GM18907 (cell line): Measurements from ENCODE around the gene ABHD17C.

Experiments used
- ATAC-seq: cut with Tn5 transposase; IDR thresholded peaks from one replicate; pipeline ENCODE4 v1.9.1; 2021; ENCODE audit warnings: mild to moderate bottlenecking, moderate library complexity; ENCODE audit not compliant: unreplicated experiment

ABHD17C gene

GRCh38 chr15:80727596-80727995 is 32.5 kb downstream of the ABHD17C start:
- no peak for ATAC-seq

DNA sequence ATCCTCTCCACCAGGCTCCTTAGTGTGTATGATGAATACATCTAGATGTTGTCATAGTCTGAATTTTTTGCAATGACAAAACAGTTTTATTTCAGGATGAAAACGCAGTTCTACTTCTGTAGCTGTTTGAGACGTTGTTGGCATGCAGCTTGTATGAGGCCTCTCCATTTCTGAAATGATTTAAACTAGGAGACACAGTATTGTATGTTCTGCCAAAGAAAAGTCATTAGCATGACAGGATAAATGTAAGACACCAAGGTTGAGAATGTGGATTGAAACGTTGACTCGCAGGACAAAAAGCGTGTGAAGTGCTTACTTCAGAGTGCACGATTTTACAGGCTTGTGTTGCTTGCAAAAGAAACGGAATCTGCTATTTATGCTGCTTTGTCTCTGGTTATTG is 35.3 kb downstream of the ABHD17C start:
- ATAC-seq: no peak

- ATAC-seq: no peak
These were observed 35.8 kb downstream of the ABHD17C start for GRCh38 chr15:80730926-80731325.

- ATAC-seq: no peak
These were observed 37.1 kb downstream of the ABHD17C start for GRCh38 chr15:80732167-80732566.

DNA sequence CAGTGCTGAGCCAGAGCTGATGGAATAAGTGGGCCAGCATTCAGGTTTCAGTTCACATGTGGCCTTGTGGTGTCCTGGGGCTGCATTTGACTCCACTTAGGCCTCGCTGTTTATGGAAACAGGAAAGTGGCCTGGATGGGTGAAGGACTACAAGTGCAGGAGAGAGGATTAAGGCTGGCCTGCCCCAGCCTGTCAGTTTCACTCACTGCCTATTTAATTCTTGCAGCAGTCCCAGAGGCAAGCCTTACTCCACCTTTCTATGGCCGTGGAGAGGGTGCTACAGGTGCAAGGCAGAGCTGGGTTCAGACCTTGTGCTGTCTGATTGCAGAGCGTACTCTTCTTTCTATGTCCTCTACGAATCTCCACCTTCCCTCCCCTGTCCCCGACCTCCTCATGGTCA is 37.7 kb downstream of the ABHD17C start:
- ATAC-seq: no peak

DNA sequence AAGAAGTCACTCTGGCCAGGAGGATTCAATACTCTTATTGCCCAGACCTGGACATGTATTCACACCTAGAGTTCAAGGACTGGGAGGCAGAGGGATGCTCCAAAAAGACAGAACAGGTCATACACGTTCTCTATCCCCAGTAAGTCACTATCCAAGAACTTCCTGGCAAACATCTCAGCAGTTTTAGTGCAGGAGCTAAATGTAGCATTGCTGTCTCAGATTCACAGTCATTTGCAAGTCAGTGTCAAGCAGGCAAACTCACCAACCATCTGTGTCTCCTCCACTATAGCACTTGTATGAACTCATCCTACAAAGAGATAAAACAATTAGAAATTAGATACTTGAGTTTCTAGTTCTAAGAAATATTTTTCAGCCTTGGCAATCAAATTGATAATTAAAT is 38.4 kb downstream of the ABHD17C start:
- no peak for ATAC-seq

- ATAC-seq: no peak
These were observed 40.2 kb downstream of the ABHD17C start for GRCh38 chr15:80735344-80735743.

- ATAC-seq: no peak
These were observed 41.5 kb downstream of the ABHD17C start for GRCh38 chr15:80736560-80736959.

DNA sequence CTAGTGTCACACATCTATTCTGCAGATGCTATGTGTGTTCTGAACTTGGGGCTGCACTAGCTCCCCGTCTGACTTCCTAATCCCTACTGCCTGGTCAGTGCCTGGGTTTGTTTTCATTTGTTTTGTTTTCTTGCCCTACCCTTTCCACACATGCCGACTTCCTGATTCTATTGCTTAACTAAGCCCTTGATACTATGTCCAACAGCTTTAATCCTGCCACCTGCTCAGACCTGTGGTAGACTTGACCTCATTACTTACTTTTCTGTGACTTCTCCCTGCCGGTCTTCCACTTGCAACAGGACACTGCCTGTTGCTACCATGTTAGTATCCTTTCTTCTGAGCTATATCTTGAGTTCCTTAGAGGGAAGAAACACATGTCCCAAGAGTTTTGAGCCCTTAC is 44.8 kb downstream of the ABHD17C start:
- no peak for ATAC-seq

- ATAC-seq: no peak
These were observed 47.0 kb downstream of the ABHD17C start for GRCh38 chr15:80742081-80742480.

- ATAC-seq: no peak
These were observed 48.2 kb downstream of the ABHD17C start for GRCh38 chr15:80743189-80743833.

GRCh38 chr15:80744415-80744814 is 49.3 kb downstream of the ABHD17C start:
- ATAC-seq: no peak

DNA sequence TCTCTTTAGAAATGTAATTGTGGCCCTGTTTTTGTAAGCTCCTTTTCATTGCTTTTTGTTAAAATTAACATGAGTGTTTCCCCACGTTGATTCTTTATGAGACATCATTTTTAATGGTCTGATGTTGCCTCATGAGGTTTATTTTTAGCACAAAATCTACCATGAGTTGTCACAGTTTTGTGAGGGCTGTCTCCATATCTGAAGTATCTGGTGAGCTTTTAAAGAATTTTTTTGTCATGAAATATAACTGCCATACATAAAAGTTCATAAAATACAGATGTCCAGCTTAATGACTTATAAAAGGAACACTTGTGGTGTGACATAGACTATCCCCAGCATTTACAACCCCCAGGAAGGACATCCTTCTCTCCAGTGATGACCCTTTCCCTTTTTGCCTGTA is 49.7 kb downstream of the ABHD17C start:
- no peak for ATAC-seq

- ATAC-seq: no peak
These were observed 50.8 kb downstream of the ABHD17C start for GRCh38 chr15:80745888-80746287.

DNA sequence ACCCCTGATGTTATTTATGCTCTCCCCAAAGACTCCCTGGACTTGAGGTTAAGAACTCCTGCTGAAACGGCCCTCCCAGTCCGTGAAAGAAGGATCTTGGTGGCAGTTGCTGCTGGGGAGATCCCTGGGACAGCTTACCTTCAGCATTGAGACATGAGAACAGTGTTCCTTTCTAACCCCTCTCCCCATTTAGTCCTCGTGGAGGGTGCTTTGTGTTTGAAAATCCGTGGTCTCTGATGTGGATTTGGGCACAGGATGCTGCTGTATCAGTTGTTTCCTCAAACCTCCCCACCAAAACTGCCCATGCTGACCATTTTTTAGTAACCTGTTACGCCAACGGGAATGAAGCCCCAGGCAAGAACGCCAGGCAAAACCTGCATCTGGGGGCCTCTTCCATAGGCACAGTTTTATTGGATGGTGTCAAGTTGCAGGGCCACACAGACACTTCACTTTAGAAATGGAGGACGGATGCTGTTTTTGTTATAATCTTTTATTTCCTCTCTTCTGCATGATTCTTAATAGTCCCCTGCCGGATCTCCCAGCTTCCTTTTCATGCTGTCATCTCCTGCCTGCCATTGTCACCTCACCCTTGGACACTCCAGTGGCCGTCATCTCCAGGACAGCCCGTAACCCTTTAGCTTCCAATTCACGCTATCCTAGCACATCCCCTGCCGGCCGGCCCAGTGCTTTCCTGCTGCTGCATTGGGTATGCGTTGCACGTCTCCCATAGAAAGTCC is 52.4 kb downstream of the ABHD17C start:
- ATAC-seq: no peak

GRCh38 chr15:80749589-80749988 is 54.5 kb downstream of the ABHD17C start:
- ATAC-seq: no peak

- no peak for ATAC-seq
These were observed 55.5 kb downstream of the ABHD17C start for GRCh38 chr15:80750575-80750974.

DNA sequence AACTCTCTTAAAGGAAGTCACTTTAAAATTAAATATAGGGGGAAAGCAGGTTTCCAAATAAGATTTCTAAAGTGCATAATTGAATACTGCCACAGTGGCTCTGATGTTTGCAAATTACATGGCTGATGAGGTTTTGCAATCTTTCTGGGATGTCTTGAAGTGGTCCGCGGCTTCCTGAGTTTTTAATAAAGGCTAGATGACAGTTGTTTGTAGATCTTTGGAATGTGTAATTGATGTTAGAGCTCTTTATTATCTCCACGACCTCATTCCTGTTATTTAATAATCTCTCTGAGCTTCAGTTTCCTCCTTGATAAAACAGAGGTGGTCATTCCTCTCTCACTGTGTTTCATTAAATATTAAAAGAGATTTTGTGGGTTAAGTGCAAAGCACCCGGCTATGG is 57.1 kb downstream of the ABHD17C start:
- no peak for ATAC-seq

GRCh38 chr15:80753161-80753560 is 58.1 kb downstream of the ABHD17C start:
- no peak for ATAC-seq

DNA sequence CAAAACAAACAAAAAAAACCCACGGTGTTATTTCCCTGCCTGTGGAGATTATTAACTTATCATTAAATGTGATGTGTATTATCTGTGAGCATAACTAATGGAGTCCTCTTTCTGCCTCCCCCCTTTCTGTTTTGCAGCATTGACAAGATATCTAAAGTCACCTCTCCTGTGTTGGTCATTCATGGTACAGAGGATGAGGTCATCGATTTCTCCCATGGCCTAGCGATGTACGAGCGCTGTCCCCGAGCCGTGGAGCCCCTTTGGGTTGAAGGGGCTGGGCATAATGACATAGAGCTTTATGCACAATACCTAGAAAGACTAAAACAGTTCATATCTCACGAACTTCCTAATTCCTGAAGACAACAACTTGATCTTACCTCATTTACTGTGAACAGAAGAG is 58.9 kb downstream of the ABHD17C start:
- no peak for ATAC-seq

DNA sequence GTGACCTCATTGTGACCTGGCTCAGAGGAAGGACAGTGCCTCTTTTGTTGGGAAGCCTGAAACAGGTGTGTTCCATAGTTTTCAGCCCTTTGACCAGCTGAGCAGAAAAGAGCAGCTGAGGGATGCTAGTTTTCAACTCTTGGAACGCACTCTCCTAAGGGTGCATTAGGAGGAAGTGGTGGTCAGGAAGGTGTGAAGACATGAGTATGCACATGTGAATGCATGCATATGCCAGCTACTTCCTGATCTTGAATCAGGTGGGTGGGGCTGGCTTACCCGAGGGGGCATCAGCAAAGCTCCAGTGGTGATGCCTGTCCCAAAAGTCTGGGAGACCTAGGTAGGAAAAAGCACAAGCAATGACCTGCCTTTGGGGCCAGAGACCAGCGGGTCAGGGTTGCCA is 60.8 kb downstream of the ABHD17C start:
- no peak for ATAC-seq

DNA sequence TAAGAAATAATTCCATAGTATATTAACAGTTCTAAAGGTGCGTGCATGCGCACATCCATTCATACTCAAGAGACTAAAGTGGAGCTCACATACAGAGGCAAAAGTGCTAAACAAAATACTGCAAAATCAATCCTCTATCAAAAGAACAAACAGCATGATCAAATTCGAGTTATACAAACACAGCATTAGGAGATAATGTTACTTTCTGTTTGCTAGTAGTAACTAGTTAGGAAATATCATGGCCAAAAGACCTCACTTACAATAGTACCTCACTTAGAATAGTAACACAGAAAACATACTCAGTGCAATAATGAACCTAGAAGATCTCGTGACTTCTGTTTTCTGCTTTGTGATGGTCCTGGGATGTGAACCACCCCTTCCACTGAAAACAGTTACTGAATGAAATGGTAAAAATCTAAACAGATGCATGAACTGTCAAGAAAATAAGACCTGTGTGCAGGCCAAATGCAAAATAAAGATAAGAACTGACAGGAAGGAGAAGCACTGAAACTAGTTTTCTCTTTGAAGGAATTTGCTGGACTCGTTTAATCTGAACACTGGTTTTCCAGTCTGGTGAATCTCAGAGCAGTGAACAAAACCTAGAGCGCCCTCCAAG is 63.1 kb downstream of the ABHD17C start:
- no peak for ATAC-seq
